COR-L47 (cell line): ENCODE measurements around the gene TMEM234.

Experiments used
- DNase-seq: peaks from one replicate; lab custom pipeline; 2025; lab: John Stamatoyannopoulos, UW

The TMEM234 gene

DNA sequence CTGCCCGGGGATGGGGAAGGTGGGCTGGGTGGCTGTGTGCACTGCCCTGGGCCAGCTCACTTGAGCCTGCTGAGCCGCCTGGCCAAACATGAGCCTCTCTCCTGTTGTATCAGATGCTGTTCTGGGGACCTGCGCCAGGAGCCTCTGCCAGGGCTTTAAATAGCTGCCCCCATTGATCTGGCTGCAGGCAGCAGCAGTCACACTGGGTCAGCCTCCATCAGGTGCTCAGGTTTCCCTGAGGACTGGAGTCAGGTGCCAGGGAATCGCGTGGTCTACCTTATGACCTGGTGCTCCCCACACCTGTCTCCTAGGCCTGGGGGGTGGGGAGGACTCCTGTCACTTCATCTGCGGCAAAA is 22.5 kb downstream of the TMEM234 start:
- peak; percentile 3 for DNase-seq

DNA sequence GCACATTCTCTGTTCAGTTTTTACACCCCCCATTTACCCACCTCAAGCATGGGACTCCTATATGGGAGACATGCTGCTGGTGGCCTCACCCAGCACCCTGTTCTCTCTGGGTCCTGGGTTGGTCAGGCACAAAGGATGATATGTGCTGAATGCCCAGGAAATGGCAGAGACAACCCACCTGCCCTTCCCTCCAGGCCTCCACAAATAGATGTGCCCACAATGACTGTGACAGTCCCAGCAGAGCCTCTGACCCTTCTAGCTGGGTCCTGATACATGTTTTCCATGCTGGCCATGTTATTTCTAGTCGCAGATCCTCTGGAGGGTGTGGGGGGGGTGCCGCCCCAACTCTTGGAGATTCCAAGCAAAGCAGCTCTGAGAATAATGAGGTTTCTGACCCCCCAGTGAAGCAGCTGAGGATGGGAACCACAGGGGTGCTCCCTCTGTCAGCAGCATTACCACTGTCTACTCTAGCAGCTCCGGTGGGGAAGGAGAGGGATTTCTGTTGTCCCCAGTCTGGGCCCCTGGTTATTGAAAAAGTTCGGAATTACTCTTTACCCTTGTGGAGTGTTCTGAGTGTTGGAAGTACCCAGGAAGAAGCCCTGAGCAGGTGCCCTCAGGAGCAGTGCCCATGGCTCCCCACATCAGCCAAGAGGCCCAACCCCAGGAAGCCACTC is 23.0 kb downstream of the TMEM234 start:
- no peak for DNase-seq

DNA sequence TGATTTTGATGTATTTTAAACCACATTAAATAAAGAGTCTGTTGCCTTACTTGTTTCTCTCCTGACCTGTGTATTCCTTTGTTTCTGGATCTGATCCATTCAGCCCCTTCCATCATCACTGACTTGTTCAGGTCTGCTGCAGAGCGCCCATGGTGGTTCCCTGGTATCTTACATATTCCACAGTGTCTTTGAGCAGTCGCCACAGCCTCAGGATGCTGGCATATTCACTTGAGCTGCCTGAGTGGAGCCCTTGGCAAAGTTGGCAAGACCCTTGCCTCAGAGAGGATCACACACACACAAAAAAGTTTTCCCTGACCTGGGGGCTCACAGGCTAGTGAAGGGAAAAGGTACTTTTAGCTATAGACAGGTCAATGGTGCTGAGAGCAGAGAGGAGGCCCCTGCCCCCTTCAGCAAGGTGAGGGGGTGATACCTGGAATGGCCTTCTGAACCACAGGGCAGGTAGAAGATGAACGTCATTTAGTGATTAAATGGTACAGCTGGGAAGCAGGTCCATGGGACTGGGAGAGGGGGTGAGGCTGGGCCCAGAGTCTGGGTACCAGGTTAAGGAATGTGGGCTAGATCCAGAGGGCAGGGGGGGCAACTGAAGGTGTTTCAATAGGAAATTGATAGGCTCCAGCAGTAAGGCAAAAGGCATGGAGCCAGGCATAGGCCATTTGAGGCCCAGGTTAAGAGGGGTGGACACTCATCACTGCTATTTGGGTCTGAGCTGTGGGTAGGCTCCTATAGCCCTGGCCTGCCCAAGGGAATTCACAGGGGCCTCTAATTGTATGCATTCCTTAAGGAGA is 23.7 kb downstream of the TMEM234 start:
- no peak for DNase-seq

DNA sequence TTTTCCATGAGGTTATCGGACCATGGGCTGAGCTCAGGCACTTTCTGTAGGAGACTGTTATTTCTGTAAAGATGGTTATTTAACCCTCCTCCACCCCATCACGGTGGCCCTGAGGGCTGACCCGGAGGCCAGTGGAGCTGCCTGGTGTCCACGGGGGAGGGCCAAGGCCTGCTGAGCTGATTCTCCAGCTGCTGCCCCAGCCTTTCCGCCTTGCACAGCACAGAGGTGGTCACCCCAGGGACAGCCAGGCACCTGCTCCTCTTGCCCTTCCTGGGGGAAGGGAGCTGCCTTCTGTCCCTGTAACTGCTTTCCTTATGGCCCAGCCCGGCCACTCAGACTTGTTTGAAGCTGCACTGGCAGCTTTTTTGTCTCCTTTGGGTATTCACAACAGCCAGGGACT is 24.3 kb downstream of the TMEM234 start:
- no peak for DNase-seq

DNA sequence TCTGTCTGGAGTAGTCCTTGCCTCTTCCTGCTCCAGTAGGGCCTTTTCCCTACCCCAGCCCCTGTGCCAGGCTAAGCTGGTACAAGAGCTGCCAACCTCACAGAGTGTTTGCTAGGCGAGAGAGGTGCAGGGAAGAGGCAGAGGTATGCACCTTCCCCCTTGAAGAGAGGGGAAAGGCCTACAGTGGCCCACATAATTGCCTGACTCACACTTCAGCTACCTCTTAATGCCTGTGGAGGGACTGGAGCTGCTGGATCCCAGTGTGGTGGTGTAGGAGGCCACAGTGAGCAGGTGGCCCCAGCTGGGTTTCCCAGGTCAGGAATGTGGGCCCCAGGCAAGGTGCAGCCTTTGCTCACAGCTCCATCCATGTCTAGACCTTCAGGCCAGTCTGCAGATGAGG is 25.1 kb downstream of the TMEM234 start:
- no peak for DNase-seq

DNA sequence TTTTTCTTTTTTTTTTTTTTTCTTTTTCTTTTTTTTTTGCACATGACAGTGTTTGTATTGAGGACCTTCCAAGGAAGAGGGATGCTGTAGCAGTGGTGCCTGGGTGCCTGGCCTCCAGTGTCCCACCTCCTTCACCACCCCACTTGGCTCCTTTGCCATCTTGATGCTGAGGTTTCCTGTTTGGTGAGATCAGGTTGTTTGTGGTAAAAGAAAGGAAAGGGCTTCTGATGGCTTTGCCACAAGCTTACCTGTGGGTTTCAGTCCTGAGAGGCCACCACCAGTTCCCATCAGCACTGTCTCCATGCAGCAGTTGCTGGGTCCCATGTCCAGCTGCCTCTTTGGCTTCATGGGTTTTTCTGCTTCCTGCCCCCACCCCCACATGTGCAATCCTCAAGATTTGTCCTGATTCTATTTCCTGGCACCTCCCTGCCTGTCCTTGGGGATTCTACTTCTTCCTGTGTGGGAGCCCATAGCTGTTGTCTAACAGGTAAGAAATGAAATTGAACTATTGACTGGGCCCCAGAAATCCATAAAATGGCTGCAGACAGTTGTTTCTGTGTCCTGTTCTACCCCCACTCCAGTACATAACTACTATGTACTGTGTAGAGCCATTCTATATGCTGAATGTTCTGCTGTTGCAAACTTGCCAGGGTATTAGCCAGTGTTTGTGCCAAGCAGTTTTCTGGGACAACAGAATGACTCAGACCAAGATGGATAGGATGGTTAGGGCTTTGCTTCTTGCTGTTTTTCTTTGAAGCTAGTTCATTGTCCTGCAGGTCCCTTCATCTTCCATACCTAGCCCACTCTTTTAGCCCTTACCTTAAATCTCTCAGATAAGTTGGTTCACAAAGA is 26.0 kb downstream of the TMEM234 start:
- DNase-seq = no peak

DNA sequence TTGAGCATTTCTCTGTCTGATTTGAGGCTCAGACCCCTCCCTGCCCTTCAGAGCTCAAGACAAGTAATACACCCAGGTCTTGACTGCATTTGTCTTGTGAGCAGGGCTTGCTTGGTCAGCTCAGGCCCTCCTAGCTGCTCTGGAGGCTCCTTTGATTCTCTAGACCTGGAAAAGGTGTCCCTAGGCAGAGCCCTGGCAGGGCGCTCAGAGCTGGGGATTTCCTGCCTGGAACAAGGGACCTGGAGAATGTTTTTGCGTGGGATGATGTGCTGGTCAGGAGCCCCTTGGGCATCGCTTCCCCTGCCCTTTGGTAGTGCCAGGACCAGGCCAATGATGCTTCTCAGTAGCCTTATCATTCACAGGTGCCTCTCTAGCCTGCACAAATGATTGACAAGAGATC is 26.6 kb downstream of the TMEM234 start:
- no peak for DNase-seq

DNA sequence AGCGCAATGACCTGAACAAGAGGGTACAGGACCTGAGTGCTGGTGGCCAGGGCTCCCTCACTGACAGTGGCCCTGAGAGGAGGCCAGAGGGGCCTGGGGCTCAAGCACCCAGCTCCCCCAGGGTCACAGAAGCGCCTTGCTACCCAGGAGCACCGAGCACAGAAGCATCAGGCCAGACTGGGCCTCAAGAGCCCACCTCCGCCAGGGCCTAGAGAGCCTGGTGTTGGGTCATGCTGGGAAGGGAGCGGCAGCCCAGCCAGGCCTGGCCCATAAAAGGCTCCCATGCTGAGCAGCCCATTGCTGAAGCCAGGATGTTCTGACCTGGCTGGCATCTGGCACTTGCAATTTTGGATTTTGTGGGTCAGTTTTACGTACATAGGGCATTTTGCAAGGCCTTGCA is 27.2 kb downstream of the TMEM234 start:
- no peak for DNase-seq

DNA sequence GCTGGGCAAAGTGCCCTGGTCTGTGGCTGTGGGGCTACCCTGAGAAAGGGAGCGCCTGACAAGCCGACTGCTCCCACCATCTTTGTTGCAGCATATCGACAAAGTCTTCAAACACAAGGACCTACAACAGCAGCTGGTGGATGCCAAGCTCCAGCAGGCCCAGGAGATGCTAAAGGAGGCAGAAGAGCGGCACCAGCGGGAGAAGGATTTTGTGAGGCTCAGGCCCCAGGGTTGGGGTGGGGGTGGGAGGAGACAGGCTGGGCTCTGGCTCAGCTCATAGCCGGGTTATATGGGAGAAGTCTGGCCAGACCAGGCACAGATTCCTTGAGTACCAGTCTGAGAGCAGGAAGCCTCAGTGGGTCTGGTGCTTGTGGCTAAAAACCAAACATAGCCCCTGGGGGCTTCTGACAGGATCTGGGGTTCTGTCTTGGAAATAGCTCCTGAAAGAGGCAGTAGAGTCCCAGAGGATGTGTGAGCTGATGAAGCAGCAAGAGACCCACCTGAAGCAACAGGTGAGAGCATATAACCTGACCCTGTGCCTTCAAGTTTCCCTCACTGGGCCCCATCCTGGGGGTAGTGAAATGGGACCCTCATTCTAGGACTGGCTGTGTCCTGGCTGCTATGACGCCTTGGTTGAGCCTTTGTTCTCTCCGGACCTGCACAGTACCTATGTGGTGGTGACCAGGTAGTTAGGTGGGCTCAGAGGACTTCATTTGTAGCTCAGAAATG is 29.8 kb downstream of the TMEM234 start:
- no peak for DNase-seq

DNA sequence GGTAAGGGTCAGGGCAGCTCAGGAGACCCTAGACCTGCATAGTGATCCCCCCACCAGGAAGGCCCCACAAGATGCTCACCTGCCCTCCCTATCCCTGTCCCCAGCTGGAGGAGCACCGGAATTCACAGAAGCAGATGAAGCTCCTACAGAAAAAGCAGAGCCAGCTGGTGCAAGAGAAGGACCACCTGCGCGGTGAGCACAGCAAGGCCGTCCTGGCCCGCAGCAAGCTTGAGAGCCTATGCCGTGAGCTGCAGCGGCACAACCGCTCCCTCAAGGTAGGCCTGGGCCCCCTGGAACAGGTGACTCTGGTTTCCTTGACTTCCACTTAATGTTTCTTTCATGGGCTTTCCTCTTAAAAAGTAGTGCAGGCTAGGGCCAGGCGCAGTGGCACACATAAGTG is 34.3 kb downstream of the TMEM234 start:
- no peak for DNase-seq

DNA sequence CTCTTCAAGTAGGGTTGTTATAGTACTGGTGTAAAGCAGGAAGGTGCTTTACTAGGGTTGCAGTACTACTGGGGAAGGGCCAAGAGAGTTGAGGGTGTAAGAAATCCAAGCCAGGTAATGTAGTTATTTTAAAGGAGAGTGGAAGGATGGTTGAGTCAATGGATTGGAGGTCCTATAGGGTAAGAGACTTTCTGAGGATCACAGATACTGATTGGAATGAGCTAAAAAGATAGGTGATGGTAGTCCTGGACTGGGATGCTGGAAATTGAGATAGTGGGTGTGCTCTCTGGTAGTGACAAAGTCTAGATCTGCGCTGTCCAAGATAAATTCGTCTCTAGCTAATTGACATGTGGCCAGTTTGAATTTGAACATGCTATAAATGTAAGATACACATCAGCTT is 35.7 kb downstream of the TMEM234 start:
- no peak for DNase-seq

DNA sequence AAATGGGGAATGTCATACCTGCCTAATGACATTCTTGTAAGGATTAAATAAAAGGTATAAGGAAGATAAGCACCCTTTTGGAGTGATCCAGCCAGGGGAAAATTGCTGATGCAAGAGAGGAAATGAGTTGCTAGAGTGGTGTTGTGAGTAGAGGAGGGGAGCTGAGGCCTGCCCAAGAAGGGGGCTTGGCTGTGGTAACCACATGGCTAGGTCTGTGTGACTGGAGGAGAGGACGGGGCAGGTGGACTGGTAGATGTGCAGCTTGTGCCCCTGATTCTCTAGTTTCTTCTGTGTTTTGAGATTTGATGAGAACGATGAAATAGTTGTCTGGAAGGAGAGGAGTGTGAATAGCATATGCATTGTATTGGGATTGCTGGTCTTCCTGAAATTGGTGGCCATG is 36.1 kb downstream of the TMEM234 start:
- no peak for DNase-seq

DNA sequence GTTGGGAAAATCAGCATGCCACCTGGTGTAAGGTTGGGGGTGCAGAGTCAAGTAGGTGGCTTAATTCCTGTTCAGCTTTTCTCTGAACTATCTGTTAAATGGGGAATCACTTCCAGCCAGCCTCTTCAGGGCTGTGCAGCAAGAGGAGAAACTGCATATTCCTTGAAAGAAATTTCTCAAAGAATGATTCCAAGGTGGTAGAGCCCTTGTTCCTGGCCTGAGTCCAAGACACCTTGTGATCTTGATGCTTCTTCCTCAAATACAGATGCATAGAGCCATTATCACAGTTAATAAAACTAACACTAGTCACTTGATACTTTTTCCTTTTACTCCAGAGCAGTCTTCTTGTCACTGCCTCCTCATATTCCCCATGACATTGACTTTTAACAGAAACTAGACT is 37.5 kb downstream of the TMEM234 start:
- no peak for DNase-seq

DNA sequence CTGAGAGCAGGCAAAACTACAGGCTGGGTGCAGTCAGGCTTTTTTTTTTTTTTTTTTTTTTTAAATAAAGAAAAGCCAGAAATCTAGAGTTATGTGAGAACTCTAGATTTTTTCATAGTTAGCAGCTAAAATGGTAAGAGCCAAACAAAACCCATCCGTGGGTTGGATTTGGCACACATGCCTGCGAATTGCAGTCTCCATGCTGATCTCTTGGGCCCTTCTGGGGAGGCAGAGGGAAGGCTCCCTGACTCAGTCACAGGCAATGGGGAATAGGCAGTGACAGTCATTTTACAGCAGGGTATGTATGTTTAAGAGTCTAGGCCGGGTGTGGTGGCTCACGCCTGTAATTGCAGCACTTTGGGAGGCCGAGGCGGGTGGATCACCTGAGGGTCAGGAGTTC is 40.1 kb downstream of the TMEM234 start:
- no peak for DNase-seq

DNA sequence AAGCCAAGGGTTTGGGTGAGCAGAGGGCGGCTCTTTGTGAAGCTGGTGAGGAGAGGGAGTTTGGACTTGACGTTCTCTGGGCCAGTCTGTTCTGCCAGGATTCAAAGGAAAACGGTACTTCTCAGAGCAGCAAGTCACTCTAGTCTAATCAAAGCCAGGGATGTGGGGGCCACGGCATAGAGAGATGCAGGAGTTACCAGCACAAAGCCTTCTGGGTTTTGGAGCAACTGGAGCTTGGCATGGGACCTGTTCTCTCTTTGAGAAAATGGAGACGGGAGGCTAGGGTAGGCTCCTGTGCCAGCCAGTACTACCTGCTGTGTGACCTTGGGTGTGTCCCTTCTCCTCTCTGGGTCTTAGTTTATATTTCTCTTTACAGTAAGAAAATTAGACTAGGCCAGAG is 40.6 kb downstream of the TMEM234 start:
- DNase-seq = no peak

DNA sequence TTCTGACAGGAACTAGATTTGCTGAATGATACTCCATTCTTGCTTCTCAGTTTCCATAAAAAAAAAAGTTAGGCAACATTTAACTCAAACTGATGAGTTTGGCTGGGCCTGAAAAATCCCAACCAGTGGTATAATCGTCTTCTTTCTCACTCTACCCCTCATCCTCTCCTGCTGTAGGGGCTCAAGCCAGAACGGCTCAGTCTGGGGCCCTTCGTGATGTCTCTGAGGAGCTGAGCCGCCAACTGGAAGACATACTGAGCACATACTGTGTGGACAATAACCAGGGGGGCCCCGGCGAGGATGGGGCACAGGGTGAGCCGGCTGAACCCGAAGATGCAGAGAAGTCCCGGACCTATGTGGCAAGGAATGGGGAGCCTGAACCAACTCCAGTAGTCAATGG is 41.1 kb downstream of the TMEM234 start:
- DNase-seq = no peak

DNA sequence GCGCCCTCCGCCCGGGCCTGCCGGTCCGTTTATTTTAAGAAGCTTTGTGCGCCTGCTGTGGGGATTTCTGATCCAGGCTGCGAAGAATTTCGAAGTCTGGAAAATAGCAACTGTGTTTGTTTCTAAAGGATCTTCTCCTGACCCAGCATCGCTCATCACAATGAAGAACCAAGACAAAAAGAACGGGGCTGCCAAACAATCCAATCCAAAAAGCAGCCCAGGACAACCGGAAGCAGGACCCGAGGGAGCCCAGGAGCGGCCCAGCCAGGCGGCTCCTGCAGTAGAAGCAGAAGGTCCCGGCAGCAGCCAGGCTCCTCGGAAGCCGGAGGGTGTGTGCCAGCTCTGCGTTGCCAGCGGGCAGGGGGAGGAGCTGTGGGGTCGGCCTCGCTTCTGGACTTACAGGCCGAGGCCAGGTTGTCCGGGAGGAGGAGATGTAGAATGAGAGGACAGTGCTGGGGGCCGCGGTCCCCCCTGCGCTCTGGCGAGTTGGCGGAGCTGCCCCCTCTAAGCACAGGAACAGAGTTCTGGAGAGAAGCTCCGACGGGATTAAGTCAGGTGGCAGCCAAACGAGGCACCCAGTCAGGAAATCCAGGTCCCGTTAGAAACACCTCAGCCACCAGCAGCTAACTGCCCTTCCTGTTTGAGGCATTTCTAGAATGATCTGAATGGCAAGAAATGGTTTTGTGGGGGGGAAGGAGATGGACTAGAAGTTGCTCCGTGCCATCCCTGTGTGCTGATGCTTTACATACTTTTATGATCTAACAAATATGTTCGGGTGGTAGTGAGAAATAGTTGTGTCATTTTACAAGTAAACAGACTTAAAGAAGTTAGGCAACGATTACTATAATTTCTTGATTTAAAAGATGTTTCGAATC is 41.7 kb downstream of the TMEM234 start:
- DNase-seq = peak; percentile 16

DNA sequence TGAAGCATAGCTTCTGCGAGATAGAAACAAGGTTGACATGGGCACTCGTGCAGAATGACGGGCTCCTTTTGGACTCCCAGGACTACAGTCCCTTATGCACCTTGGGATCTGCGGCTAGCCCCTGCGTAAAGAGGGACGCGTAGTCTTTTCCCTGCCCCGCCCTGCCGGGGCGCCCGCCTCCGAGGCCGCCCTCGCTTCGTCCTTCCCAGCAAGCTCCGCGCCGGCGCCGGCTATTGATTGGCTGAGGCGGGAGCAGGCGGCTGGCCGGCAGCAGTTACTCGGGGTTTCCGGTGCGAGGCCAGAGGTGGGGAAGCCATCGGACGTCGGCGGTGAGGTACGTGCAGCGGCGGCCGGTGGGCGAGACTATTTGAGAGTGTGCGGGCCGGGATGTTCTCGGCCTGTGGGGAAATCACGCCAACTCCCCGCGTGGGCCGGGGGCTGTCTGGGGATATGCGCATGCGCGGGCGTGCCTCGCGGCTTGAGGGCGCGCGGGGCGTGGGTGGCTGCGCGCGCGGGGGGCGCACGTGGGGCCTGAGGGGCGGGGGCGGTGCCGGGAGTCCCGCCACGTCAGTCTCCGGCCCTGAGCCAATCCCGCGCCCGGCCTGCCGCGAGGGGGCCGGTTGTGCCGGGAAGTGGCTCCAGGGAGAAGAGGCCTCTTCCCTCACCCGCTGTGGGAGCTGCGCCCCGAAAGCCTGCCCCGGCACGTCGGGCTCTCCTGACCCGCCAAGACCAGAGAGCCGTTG is 42.5 kb downstream of the TMEM234 start, which contains the start of gene TXLNA:
Gene TXLNA (plus strand): TSS at position 233 of the 743 bp plus-strand sequence. CDS start 671 bp downstream, outside the sequence.
- DNase-seq = peak; percentile 92

DNA sequence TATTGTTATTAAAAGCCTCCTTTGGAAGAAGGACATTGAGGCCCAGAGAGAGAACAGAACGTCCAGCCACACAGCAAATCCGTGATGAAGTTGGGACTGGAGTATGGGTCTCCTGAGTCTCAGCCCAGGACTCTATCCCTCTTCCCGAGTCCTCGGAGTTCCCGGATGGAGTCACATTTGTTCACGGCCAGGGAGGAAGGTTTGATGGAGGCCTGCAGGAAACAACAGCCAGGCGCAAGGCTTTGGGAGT is 43.0 kb downstream of the TMEM234 start:
- no peak for DNase-seq

DNA sequence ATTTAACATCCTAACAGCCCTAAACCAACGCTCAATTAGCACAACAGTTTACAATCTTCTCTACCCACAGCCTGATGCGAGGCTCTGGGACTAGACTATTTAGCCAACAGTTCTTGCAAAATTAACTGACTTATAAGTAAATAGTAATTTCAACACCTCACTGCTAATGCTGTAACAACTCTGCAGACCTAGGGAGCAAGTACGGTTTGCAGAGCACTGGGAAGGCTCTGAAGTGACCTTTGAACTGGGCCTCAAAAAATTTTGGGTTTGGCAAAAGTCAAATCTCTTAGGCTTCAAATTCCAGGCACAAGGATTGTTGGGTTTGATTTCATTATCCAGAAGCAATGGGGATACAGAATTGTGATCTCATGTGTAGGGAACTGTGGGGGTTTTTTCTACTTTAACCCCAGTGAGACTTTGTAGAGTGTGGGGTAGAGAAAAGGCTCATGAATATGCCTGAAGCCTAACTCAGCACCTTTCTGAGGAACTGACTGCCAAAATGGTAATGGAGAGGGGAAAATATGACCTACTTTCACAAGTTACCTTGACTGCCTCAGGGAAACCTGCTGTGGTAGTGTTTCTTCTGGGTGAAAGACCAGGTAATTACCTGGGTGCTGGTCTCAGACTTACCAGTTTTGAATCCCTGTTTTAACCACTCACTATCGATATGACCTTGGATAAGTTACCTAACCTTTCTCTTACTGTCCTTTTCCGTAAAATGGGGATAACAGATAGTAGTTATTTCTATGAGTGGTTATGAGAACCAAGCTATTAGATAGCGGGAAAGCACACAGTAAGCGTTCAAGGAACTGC is 43.6 kb downstream of the TMEM234 start:
- DNase-seq = no peak
